ENCODE measurements around the gene DNAJC8.
A peak's percentile ranks its signal among the peaks of the same experiment; 100 is the strongest.

The DNAJC8 gene

DNA sequence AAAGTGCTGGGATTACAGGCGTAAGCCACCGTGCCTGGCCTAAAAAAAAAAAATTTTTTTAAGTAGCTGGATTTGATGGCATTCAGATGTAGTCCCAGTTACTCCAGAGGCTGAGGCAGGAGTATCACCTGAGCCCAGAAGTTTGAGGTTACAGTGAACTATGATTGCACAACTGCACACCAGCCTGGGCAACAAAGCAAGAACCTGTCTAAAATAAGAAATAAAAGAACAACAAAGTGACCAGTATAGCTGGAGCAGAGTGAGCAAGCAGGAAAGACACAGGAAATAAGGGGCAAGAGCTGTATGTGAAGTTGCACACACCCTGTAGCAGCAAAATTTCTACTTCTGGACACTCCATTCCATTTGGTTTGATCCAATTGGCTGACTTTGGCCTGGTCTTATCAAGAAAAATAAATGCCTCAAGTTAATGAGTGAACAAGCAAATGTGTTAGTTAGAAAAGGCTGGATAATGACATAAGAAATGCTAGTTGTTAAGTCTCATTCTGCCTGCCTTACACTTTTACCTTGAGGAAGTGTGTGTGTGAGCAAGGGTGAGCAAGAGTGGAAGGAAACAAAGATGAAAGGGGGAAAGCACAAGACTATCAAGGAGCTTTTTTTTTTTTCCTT lies 11.0 kb upstream of the DNAJC8 start:
- H3K4me3 ChIP-seq (ENCODE audit: low read depth in 1 of 2, low read length in 1 of 2), result peak overlapping the region in 1 of 2 experiments; percentile 3
- no peaks in the 10 kb centered on the region for H3K9me3 ChIP-seq
- H3K27me3 ChIP-seq, result no peaks in the 10 kb centered on the region
- TF ChIP-seq, protein P1, sequence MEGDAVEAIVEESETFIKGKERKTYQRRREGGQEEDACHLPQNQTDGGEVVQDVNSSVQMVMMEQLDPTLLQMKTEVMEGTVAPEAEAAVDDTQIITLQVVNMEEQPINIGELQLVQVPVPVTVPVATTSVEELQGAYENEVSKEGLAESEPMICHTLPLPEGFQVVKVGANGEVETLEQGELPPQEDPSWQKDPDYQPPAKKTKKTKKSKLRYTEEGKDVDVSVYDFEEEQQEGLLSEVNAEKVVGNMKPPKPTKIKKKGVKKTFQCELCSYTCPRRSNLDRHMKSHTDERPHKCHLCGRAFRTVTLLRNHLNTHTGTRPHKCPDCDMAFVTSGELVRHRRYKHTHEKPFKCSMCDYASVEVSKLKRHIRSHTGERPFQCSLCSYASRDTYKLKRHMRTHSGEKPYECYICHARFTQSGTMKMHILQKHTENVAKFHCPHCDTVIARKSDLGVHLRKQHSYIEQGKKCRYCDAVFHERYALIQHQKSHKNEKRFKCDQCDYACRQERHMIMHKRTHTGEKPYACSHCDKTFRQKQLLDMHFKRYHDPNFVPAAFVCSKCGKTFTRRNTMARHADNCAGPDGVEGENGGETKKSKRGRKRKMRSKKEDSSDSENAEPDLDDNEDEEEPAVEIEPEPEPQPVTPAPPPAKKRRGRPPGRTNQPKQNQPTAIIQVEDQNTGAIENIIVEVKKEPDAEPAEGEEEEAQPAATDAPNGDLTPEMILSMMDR (IDR thresholded peaks at IDR 0.05), result no peak
- peak overlapping the region; percentile 93 for H3K27ac ChIP-seq
- H3K4me1 ChIP-seq (ENCODE audit: control insufficient read depth in 1 of 2, insufficient read depth in 1 of 2, low read depth in 1 of 2, low read length in 1 of 2), result peaks cover 66 to 68% of the 10 kb centered on the region in 2 experiments
- no peaks in the 10 kb centered on the region for H3K36me3 ChIP-seq

DNA sequence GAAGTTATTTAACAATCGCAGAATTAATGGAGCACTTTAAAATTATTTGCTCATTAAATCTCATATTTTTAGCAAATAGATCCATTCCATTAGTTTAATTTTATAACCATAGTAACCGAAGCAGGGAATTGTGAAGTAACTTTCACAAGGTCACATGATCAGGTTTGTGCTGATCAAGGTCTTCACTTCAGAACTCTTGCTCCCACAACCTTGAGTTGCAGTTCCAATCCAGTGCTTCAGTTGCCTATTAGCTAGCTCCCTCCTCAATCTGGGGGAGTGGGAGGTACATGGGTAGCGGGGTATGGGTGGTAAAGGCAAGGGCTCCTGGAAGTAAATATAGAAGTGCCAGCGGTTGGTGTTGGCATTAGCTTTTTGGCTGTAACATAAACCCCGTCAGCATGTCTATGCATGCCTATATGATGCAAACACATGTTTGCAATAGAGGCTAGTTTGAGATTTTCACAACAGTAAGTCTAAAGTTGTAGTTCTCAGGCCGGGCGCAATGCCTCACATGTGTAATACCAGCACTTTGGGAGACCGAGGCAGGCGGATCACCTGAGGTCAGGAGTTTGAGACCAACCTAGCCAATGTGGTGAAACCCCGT lies 8.9 kb upstream of the DNAJC8 start:
- H3K27ac ChIP-seq, result peak overlapping the region; percentile 2
- no peaks in the 10 kb centered on the region for H3K9me3 ChIP-seq
- H3K36me3 ChIP-seq, result peaks cover 3% of the 10 kb centered on the region
- H3K4me1 ChIP-seq (ENCODE audit: control insufficient read depth in 1 of 2, insufficient read depth in 1 of 2, low read depth in 1 of 2, low read length in 1 of 2), result peaks cover 58 to 61% of the 10 kb centered on the region in 2 experiments
- TF ChIP-seq, protein P1 (IDR thresholded peaks at IDR 0.05), result no peak
- no peaks in the 10 kb centered on the region for H3K27me3 ChIP-seq
- no peak overlapping the region for H3K4me3 ChIP-seq (ENCODE audit: low read depth in 1 of 2, low read length in 1 of 2)

DNA sequence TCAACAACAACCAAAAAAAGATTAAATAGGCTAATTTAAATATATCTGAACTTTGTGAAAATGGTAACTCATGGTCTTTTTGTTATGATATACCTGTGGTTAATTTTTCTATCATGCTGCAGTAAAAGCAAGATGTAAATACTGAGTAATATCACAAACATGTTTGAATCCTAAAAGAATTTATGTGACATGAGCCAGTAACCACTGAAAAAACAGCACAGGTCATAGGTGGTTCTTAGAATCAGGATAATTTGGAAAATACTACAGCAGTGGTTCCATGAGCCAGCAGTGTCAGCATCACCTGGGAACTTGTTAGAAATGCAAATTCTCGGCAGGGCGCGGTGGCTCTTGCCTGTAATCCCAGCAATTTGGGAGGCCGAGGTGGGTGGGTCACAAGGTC lies 7.2 kb upstream of the DNAJC8 start:
- peaks cover 57 to 58% of the 10 kb centered on the region in 2 experiments for H3K4me1 ChIP-seq (ENCODE audit: control insufficient read depth in 1 of 2, insufficient read depth in 1 of 2, low read depth in 1 of 2, low read length in 1 of 2)
- TF ChIP-seq, protein P1 (IDR thresholded peaks at IDR 0.05), result no peak
- H3K4me3 ChIP-seq (ENCODE audit: low read depth in 1 of 2, low read length in 1 of 2), result no peak overlapping the region
- no peaks in the 10 kb centered on the region for H3K27me3 ChIP-seq
- H3K9me3 ChIP-seq, result no peaks in the 10 kb centered on the region
- peaks cover 3% of the 10 kb centered on the region for H3K36me3 ChIP-seq
- H3K27ac ChIP-seq, result no peak overlapping the region

DNA sequence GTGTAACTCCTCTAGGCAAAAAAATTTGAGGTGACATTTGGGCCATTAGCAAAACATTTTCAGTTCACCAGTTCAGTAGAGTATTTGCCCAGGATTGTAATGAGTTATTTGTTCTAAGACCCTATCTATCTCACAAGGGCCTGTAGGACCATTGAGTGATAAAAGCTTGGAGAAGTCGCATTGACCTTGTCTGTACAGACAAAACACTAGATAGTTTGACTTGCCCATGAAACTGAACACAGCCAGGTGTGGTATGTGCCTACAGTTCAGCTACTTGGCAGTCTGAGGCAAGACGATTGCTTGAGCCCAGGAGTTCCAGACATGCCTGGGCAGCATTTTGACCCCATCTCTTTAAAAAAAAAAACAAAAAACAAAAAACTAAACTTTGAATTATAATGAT lies 6.2 kb upstream of the DNAJC8 start:
- no peak overlapping the region for H3K27ac ChIP-seq
- peaks cover 47 to 49% of the 10 kb centered on the region in 2 experiments for H3K4me1 ChIP-seq (ENCODE audit: control insufficient read depth in 1 of 2, insufficient read depth in 1 of 2, low read depth in 1 of 2, low read length in 1 of 2)

DNA sequence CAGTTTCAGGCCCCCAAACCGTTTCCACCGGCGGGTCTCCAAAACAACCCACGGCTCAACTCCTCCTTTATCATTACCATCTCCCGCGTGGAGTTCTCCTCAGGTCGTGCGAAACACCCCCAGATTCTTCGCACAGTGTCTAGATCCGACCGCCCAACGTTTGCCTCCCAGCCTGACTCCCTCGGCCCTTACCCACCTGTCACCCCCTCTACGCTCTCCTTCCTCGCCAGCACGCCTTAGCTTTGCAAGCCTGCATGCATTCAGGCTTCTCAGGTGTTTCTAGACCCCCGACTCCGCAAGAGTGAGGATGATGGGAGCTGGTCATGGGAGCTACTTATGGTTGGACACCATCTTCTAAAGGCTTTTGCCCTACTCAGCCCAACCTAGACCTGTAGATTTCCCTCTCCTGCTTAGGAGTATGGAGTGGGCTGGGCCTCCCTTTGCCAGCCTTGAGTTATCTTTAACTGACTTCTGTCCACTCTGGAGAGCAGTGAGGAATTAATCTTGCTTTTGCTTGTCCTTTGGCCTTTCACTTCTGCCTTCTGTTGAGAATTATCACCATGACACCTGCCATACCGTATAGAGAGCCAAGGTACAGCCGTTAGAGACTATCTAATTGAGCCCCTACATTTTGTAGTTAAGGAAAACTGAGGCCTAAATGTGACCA lies 4.0 kb upstream of the DNAJC8 start:
- Histone ChIP-seq H3K4me1 (ENCODE audit: control insufficient read depth in 1 of 2, insufficient read depth in 1 of 2, low read depth in 1 of 2, low read length in 1 of 2) (peaks cover 37 to 45% of the 10 kb centered on the region in 2 experiments), H3K27ac (peak overlapping the region; percentile 88), H3K9me3 (no peaks in the 10 kb centered on the region), H3K36me3 (peaks cover 3% of the 10 kb centered on the region), H3K27me3 (no peaks in the 10 kb centered on the region), H3K4me3 (ENCODE audit: low read depth in 1 of 2, low read length in 1 of 2) (peak overlapping the region; percentile 74 to 97)
- TF ChIP-seq, protein P1 (IDR thresholded peaks at IDR 0.05), result no peak

More for the DNA sequence above, 6.2 kb upstream of the DNAJC8 start:
- Histone ChIP-seq H3K4me3 (ENCODE audit: low read depth in 1 of 2, low read length in 1 of 2) (no peak overlapping the region), H3K27me3 (no peaks in the 10 kb centered on the region), H3K36me3 (peaks cover 3% of the 10 kb centered on the region), H3K9me3 (no peaks in the 10 kb centered on the region)
- TF ChIP-seq, protein P1 (IDR thresholded peaks at IDR 0.05), result no peak
